ENCODE results near the gene ABCA4. TPM values are rescaled to one million over a fixed set of nuclear protein-coding genes. Genes with fewer than 3 reads are reported as not detected.

Gene ABCA4
- total RNA-seq, 1 experiment from 2014 or later: 1.5 TPM

DNA sequence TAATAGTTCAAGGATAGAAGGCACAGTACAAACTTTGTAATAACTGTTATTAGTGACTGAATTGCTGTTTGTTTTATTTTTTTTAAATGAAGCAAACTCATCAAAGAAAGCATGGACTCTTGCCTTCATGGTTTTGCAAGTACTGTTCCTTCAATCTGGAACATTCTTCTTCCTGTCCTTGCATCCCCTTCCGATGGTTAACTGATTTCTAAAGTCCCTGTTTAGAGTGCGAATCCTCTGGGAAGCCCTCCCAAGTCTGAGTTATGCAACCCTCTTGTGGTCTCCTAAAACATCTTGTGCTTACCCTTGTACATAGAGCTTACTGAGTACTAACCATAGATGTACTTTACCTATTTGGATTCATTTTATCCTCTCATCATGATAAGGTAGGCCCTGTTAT, 159.5 kb downstream of the ABCA4 start:
- intact Hi-C loops (cut with micrococcal nuclease; ENCODE audit: unreplicated experiment): no loop called here
- CTCF ChIA-PET: no interaction called here

DNA sequence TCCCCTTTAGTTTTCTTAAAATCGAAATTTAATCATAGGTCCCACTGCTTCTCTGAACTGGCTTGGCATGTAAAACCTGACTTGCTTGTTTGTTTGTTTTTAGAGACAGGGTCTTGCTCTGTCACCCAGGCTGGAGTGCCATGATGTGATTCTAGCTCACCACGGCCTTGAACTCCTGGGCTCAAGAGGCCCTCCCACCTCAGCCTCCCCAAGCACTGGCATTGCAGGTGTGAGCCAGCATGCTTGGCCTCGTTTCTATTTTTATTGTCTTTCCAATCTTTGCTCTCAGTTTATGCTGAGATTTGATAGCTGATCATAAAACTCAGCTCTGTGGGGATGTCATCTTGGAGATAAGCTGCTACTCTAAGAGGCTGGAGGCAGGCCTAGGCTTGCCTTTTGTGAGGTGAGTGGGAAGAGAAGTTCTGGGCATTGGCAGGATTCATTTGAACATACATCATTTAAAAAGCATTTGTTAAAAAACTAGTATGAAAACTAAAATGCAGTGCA, 160.3 kb downstream of the ABCA4 start:
- BruUV-seq (replicated peaks): no TSS peak

More for the DNA sequence above, 159.5 kb downstream of the ABCA4 start:
- no peak for ATAC-seq
- TF ChIP-seq, protein P1, sequence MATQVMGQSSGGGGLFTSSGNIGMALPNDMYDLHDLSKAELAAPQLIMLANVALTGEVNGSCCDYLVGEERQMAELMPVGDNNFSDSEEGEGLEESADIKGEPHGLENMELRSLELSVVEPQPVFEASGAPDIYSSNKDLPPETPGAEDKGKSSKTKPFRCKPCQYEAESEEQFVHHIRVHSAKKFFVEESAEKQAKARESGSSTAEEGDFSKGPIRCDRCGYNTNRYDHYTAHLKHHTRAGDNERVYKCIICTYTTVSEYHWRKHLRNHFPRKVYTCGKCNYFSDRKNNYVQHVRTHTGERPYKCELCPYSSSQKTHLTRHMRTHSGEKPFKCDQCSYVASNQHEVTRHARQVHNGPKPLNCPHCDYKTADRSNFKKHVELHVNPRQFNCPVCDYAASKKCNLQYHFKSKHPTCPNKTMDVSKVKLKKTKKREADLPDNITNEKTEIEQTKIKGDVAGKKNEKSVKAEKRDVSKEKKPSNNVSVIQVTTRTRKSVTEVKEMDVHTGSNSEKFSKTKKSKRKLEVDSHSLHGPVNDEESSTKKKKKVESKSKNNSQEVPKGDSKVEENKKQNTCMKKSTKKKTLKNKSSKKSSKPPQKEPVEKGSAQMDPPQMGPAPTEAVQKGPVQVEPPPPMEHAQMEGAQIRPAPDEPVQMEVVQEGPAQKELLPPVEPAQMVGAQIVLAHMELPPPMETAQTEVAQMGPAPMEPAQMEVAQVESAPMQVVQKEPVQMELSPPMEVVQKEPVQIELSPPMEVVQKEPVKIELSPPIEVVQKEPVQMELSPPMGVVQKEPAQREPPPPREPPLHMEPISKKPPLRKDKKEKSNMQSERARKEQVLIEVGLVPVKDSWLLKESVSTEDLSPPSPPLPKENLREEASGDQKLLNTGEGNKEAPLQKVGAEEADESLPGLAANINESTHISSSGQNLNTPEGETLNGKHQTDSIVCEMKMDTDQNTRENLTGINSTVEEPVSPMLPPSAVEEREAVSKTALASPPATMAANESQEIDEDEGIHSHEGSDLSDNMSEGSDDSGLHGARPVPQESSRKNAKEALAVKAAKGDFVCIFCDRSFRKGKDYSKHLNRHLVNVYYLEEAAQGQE (IDR thresholded peaks at IDR 0.05; ENCODE audit: insufficient read depth in 1 of 2, low read depth in 2 of 2, low read length in 1 of 2): no peak
- TF ChIP-seq CTCF (IDR thresholded peaks at IDR 0.05) (no peak), TCF7L2 (IDR thresholded peaks at IDR 0.05; ENCODE audit: low read depth, low read length) (no peak), SIN3A (IDR thresholded peaks at IDR 0.05; ENCODE audit: borderline replicate concordance, insufficient read depth, low read depth, low read length) (no peak)
- BruUV-seq (replicated peaks): no TSS peak
- no peak overlapping the region for H3K4me3 ChIP-seq (ENCODE audit: low read depth in 2 of 2, low read length in 2 of 2)
- no peaks in the 10 kb centered on the region for H3K4me1 ChIP-seq (ENCODE audit: control insufficient read depth, insufficient read depth, low read length)
- no peak overlapping the region for H3K27ac ChIP-seq (ENCODE audit: low read length)
- POLR2A ChIA-PET: no interaction called here
- H3K9me3 ChIP-seq (ENCODE audit: control insufficient read depth, insufficient read depth, low read depth, low read length): no peaks in the 10 kb centered on the region
- in situ Hi-C loops (cut with HindIII; ENCODE audit: low pct_unique_long_range_greater_than_20kb, low sequenced_read_pairs): no loop called here
- DNase-seq (ENCODE audit: low read depth, low spot score): no peak
- no peaks in the 10 kb centered on the region for H3K36me3 ChIP-seq (ENCODE audit: control insufficient read depth, insufficient read depth, low read length)
- no peaks in the 10 kb centered on the region; the same call in 1 of the 2 replicates for H3K27me3 ChIP-seq (ENCODE audit: control insufficient read depth, insufficient read depth, low read length)

More for the DNA sequence above, 160.3 kb downstream of the ABCA4 start:
- DNase-seq (ENCODE audit: low read depth, low spot score) (no peak), ATAC-seq (no peak)
- no peak overlapping the region for H3K4me3 ChIP-seq (ENCODE audit: low read depth in 2 of 2, low read length in 2 of 2)
- intact Hi-C loops (cut with micrococcal nuclease; ENCODE audit: unreplicated experiment): no loop called here
- POLR2A ChIA-PET: no interaction called here
- no peaks in the 10 kb centered on the region for H3K36me3 ChIP-seq (ENCODE audit: control insufficient read depth, insufficient read depth, low read length)
- no peak overlapping the region for H3K27ac ChIP-seq (ENCODE audit: low read length)
- CTCF ChIA-PET: no interaction called here
- H3K27me3 ChIP-seq (ENCODE audit: control insufficient read depth, insufficient read depth, low read length): no peaks in the 10 kb centered on the region; the same call in 1 of the 2 replicates
- in situ Hi-C loops (cut with HindIII; ENCODE audit: low pct_unique_long_range_greater_than_20kb, low sequenced_read_pairs): no loop called here
- no peaks in the 10 kb centered on the region for H3K9me3 ChIP-seq (ENCODE audit: control insufficient read depth, insufficient read depth, low read depth, low read length)
- H3K4me1 ChIP-seq (ENCODE audit: control insufficient read depth, insufficient read depth, low read length): no peaks in the 10 kb centered on the region
- TF ChIP-seq CTCF (IDR thresholded peaks at IDR 0.05): no peak
- TF ChIP-seq SIN3A (IDR thresholded peaks at IDR 0.05; ENCODE audit: borderline replicate concordance, insufficient read depth, low read depth, low read length): no peak

Measured in Panc1 (cell line).